Ovary (tissue), 10 donors: ENCODE data around the gene OR13H1. TPM values are rescaled to one million over a fixed set of nuclear protein-coding genes. Genes with fewer than 3 reads are reported as not detected.
"Not testable (repeated sequence)": the region's sequence is repeated elsewhere in the genome, so short reads cannot be mapped to it uniquely, and the experiment has no call there.

ENCODE experiments used
- DNase-seq, 5 donors: peaks; one replicate each; pipeline ENCODE4 v3.0.0-alpha.2; 2019 to 2020
- H3K27ac ChIP-seq, 2 donors: fragments of 200-600 bp; one replicate each; pipeline versions ENCODE4 v1.5.1 to v1.8.0; 2019 to 2022
- H3K27me3 ChIP-seq: fragments of 200-600 bp; one replicate; pipeline ENCODE4 v1.8.0; 2022
- H3K36me3 ChIP-seq: fragments of 200-600 bp; sonication (generic); one replicate; pipeline ENCODE4 v1.5.1; 2019
- H3K4me1 ChIP-seq: one replicate; pipeline ENCODE4 v1.8.1; 2013; ENCODE audit warnings: mild to moderate bottlenecking, moderate library complexity; ENCODE audit not compliant: insufficient read depth
- H3K4me3 ChIP-seq: fragments of 200-600 bp; sonication (generic); one replicate; pipeline ENCODE4 v1.5.1; 2017
- H3K9me3 ChIP-seq, 2 donors: fragments of 200-600 bp in 1 of 2; sonication (generic) in 1 of 2; one replicate each; pipeline versions ENCODE4 v1.5.1 to v1.8.1; 2013 to 2019; ENCODE audit warnings: mild to moderate bottlenecking in 1 of 2, moderate library complexity in 1 of 2
- EP300 ChIP-seq: sonication (generic); formaldehyde crosslinking; IDR thresholded peaks from one replicate; pipeline ENCODE4 v1.6.1; 2017; ENCODE audit warnings: antibody characterized with exemption
- POLR2A ChIP-seq: fragments of 450-650 bp; IDR thresholded peaks from one replicate; pipeline ENCODE4 v1.6.1; 2017; ENCODE audit warnings: antibody characterized with exemption, mild to moderate bottlenecking, moderate library complexity
- WGBS, 3 donors: extraction: QIAGEN DNeasy Blood & Tissue Kit in 1 of 3; methylation state at CpG; one replicate each; pipeline versions ENCODE4 v1.1.5 to v1.1.7; 2013 to 2017; 5-methylcytosine and 5-hydroxymethylcytosine counted together
- intact Hi-C, 4 donors: fragments of 100-400 bp; cut with DNase I; formaldehyde crosslinking; loops; one replicate each; pipeline versions ENCODE4 v1.11.0 to v1.15.1; 2022 to 2023
- long read RNA-seq, 3 donors: library from polyadenylated mRNA in 2 of 3; unstranded in 2 of 3; transcript quantifications; one replicate each; pipeline ENCODE4 v2.0.0 and lab custom pipeline, GENCODE V29; 2021 to 2026
- polyA plus RNA-seq, 2 donors: library from polyadenylated mRNA; stranded (reverse); fragments of 200-250 nt in 1 of 2; fragments of 350-450 nt in 1 of 2; fragmentation: Illumina TruSeq in 1 of 2; extraction: RNeasy Lipid Tissue Mini Kit (QIAGEN cat#74804) in 1 of 2; gene quantifications; one replicate each; pipeline ENCODE4 v1.2.3, GENCODE V29; 2013 to 2014
- total RNA-seq, 7 donors: library from RNA; depleted of rRNA in 2 of 7; stranded (reverse); fragments of >200 nt in 2 of 7; fragmentation: NEBNext Ultra II Directional in 3 of 7; extraction: Animal tissue kit (Norgen Biotek cat#: 25700) in 3 of 7; gene quantifications; one replicate each; pipeline versions ENCODE4 v1.1.0 to v1.2.4, GENCODE V29; 2016 to 2023
- TF ChIP-seq, protein P1 (sequence below), 3 donors: fragments of 450-650 bp in 2 of 3; fragments of 200-600 bp in 1 of 3; IDR thresholded peaks; one replicate each; pipeline versions ENCODE4 v1.5.1 to v1.8.0; 2016 to 2022; ENCODE audit warnings: antibody characterized with exemption in 3 of 3, mild to moderate bottlenecking in 1 of 3
- donor health status: DM: no; HTN: no; CAD: no; lungs with moderate emphysema.
- donor health status: DM: no; HTN: no; CAD: no.
- donor health status: Bipolar disorder and iron deficiency.
- donor health status: DM: yes; HTN: yes; CAD: no.
- donor health status: DM: no; HTN: no; CAD: no.
- donor health status: DM: yes; HTN: yes; CAD: no.

OR13H1 gene, protein sequence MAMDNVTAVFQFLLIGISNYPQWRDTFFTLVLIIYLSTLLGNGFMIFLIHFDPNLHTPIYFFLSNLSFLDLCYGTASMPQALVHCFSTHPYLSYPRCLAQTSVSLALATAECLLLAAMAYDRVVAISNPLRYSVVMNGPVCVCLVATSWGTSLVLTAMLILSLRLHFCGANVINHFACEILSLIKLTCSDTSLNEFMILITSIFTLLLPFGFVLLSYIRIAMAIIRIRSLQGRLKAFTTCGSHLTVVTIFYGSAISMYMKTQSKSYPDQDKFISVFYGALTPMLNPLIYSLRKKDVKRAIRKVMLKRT
- not detected for total RNA-seq
- polyA plus RNA-seq = not detected
- long read RNA-seq, donor 1 = 0 reads
- long read RNA-seq, donor 2 = 0 reads
- long read RNA-seq, donor 3 = 0 reads

DNA sequence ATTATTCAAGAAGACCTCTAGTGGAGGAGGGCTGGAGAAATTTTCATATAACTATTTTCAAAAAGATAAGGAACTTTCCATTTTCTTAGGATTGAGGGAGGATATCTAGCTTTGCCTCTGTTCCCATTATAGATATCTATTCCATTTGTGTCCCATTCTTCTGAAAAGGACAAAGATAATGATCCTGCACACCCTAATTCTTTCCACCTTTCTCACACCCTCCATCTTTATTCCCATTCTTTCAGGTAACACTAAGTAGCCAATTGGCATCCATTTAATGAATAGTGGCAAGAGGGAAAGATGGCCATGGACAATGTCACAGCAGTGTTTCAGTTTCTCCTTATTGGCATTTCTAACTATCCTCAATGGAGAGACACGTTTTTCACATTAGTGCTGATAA, at the start of gene OR13H1:
Gene OR13H1, plus strand, starts transcription at position 301 of the 400 bp plus-strand sequence. Its CDS starts 0 bp downstream, at position 301.
- H3K27ac ChIP-seq = no peak within 1 kb of the TSS
- DNase-seq = no peak
- H3K4me3 ChIP-seq = no peak within 1 kb of the TSS
- no peaks in the 10 kb centered on the region for H3K27me3 ChIP-seq
- no peaks in the 10 kb centered on the region for H3K36me3 ChIP-seq
- H3K4me1 ChIP-seq = no peaks in the 10 kb centered on the region
- no peaks in the 10 kb centered on the region for H3K9me3 ChIP-seq
- 31 to 32% (median 31%) methylated on average over 1 of the region's 1 CpG for WGBS, 3 donors
- intact Hi-C loops = no loop called here
- TF ChIP-seq, protein P1, sequence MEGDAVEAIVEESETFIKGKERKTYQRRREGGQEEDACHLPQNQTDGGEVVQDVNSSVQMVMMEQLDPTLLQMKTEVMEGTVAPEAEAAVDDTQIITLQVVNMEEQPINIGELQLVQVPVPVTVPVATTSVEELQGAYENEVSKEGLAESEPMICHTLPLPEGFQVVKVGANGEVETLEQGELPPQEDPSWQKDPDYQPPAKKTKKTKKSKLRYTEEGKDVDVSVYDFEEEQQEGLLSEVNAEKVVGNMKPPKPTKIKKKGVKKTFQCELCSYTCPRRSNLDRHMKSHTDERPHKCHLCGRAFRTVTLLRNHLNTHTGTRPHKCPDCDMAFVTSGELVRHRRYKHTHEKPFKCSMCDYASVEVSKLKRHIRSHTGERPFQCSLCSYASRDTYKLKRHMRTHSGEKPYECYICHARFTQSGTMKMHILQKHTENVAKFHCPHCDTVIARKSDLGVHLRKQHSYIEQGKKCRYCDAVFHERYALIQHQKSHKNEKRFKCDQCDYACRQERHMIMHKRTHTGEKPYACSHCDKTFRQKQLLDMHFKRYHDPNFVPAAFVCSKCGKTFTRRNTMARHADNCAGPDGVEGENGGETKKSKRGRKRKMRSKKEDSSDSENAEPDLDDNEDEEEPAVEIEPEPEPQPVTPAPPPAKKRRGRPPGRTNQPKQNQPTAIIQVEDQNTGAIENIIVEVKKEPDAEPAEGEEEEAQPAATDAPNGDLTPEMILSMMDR (IDR thresholded peaks at IDR 0.05) = no peak
- TF ChIP-seq EP300 (no peak), POLR2A (no peak)

DNA sequence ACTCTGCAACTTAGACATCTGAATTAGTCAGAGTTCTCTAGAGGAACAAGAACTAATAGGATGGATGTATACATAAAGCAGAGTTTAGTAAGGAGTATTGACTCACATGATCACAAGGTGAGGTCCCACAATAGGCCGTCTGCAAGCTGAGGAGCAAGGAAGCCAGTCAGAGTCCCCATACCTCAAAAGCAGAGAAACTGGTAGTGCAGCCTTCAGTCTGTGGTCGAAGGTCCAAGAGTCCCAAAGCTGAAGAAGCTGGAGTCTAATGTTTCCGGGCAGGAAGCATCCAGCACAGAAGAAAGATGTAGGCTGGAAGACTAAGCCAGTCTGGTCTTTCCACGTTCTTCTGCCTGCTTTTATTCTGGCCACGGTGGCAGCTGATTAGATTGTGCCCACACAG, 42.3 kb upstream of the OR13H1 start:
- intact Hi-C loops, H3K9me3 ChIP-seq, H3K36me3 ChIP-seq, DNase-seq, H3K27me3 ChIP-seq, H3K4me3 ChIP-seq, H3K27ac ChIP-seq, H3K4me1 ChIP-seq: not testable (repeated sequence)
- 63 to 69% (median 66%) methylated on average over 5 of the region's 5 CpGs for WGBS, 3 donors

DNA sequence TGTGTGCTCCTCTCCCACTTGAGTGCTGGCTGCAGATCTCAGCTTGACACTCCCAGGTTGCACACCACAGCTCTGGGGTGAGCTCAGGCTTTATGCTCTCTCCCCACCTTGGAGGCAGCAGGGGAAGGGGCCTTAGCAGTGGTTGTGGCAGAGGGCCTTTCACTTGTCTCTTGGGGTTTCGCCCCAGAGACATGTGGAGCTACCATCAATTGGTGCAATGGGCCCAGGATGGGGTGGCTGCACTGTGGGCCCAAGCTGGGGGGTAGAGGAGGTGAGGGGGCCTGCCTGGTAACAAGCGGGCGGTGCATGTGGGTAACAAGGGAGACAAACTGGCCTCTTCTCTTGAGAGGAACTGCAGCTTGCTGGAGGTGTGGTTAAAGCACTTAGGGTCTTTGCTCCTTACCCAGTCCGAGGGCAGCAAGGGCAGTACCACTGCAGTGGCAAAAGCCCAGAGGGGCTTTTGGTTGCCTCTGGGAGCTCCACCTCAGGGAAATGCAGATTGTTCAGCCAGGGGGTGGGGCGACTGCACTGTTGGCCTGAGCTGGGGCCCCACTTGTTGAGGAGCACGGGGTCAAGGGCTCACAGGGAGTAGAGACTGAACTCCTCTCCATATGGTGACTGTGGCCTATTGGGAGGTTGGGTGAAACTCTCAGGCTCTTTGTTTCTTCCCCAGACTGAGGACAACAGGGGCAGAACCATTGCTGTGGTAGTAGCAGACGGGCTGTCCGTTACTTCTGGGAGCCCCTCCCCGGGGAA, 30.5 kb upstream of the OR13H1 start:
- no peak for DNase-seq
- WGBS, 3 donors = 66 to 85% (median 69%) methylated on average over 8 to 9 of the region's 9 CpGs
- H3K36me3 ChIP-seq = no peaks in the 10 kb centered on the region
- H3K4me3 ChIP-seq = no peak overlapping the region
- intact Hi-C loops = no loop called here
- no peak overlapping the region for H3K27ac ChIP-seq
- TF ChIP-seq, protein P1 (IDR thresholded peaks at IDR 0.05) = no peak
- H3K27me3 ChIP-seq = no peaks in the 10 kb centered on the region
- H3K9me3 ChIP-seq = no peaks in the 10 kb centered on the region
- H3K4me1 ChIP-seq = no peaks in the 10 kb centered on the region

DNA sequence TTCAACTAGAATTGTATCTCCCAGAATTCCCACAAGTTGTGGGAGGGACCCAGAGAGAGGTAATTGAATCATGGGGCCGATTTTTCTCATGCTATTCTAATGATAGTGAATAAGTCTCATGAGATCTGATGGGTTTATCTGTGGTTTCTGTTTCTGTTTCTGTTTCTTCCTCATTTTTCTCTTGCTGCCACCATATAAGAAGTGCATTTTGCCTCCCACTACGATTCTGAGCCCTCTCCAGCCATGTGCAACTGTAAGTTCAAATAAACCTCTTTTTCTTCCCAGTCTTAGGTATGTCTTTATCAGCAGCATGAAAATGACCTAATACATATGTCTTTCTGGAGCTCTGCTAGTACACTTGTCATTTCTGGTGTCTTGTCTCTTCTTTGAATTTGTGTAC, 22.1 kb upstream of the OR13H1 start:
- H3K27me3 ChIP-seq = no peaks in the 10 kb centered on the region
- TF ChIP-seq POLR2A (no peak), EP300 (no peak)
- TF ChIP-seq, protein P1 (IDR thresholded peaks at IDR 0.05) = no peak
- H3K36me3 ChIP-seq = no peaks in the 10 kb centered on the region
- no peaks in the 10 kb centered on the region for H3K9me3 ChIP-seq
- H3K4me1 ChIP-seq = no peaks in the 10 kb centered on the region
- WGBS, 3 donors = 37 to 64% (median 56%) methylated on average over 2 of the region's 2 CpGs
- no peak overlapping the region for H3K4me3 ChIP-seq
- no peak overlapping the region for H3K27ac ChIP-seq
- intact Hi-C loops = no loop called here
- DNase-seq = no peak

DNA sequence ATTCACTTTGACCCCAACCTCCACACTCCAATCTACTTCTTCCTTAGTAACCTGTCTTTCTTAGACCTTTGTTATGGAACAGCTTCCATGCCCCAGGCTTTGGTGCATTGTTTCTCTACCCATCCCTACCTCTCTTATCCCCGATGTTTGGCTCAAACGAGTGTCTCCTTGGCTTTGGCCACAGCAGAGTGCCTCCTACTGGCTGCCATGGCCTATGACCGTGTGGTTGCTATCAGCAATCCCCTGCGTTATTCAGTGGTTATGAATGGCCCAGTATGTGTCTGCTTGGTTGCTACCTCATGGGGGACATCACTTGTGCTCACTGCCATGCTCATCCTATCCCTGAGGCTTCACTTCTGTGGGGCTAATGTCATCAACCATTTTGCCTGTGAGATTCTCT, 344 bp downstream of the OR13H1 start:
- Histone ChIP-seq H3K9me3 (no peaks in the 10 kb centered on the region), H3K27me3 (no peaks in the 10 kb centered on the region), H3K4me1 (no peaks in the 10 kb centered on the region), H3K27ac (no peak overlapping the region), H3K4me3 (no peak overlapping the region), H3K36me3 (no peaks in the 10 kb centered on the region)
- intact Hi-C loops = no loop called here
- no peak for DNase-seq
- no peak for TF ChIP-seq POLR2A
- TF ChIP-seq, protein P1 (IDR thresholded peaks at IDR 0.05) = no peak
- TF ChIP-seq EP300 = no peak
- WGBS, 3 donors = 45 to 68% (median 49%) methylated on average over 4 of the region's 4 CpGs
